Uterus (tissue), 2 donors: ENCODE measurements around the gene VMP1.

ENCODE experiments used
- CTCF ChIP-seq, 4 experiments: fragments of 200-600 bp in 2 of 4; fragments of 450-650 bp in 2 of 4; sonication (generic) in 2 of 4; IDR thresholded peaks; one replicate each; pipeline ENCODE4 v1.5.1; 2016 to 2019; ENCODE audit warnings: antibody characterized with exemption in 4 of 4, mild to moderate bottlenecking in 2 of 4, moderate library complexity in 1 of 4
- POLR2A ChIP-seq, 2 donors: fragments of 450-650 bp; IDR thresholded peaks; one replicate each; pipeline ENCODE4 v1.6.1; 2016; ENCODE audit warnings: antibody characterized with exemption in 2 of 2, mild to moderate bottlenecking in 1 of 2, moderate library complexity in 1 of 2

DNA sequence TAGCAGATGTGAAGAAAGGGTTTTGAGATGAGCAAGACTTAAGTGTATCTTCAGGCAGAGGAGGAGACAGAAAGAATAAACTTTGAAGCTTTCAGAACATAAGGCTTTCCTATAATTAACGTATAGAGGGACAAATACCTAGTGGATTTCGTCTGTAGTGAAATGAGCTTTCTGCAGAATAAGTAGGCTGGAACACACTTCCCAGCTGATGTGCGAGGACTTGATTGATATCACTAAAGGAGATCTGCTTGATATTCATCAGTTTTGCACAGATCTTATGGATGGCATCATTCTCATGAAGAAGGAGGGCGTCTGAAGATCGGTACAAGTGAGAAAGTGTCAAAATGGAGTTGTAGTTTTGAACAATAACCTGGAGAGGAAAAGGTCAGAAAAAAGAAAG is 170.5 kb downstream of the VMP1 start:
- no peak for TF ChIP-seq POLR2A (IDR thresholded peaks at IDR 0.05)
- no peak for TF ChIP-seq CTCF (IDR thresholded peaks at IDR 0.05)
